OCI-LY1 (cell line): ENCODE results near the gene LILRA5.
"Not testable (repeated sequence)": the region's sequence is repeated elsewhere in the genome, so short reads cannot be mapped to it uniquely, and the experiment has no call there.

Source experiments
- H2AFZ ChIP-seq: fragments of 200-600 bp; sonication (generic), shearing (Covaris generic); 2 replicates; pipeline ENCODE4 v1.6.0; 2014; ENCODE audit warnings: antibody characterized with exemption, mild to moderate bottlenecking, low read length
- H3F3A ChIP-seq: fragments of 200-600 bp; sonication (generic), shearing (Covaris generic); 2 replicates; pipeline ENCODE4 v1.6.0; 2014; ENCODE audit warnings: mild to moderate bottlenecking, antibody characterized with exemption, low read length, moderate library complexity; ENCODE audit not compliant: insufficient read depth
- H3K27ac ChIP-seq: fragments of 200-600 bp; sonication (generic); 2 replicates; pipeline ENCODE4 v1.5.1; 2014; ENCODE audit warnings: low read length, mixed run types, mild to moderate bottlenecking, low read depth; ENCODE audit not compliant: poor library complexity, severe bottlenecking
- H3K27me3 ChIP-seq: fragments of 200-600 bp; sonication (generic); 2 replicates; pipeline ENCODE4 v1.6.0; 2014; ENCODE audit warnings: antibody characterized with exemption, mild to moderate bottlenecking, low read length, moderate library complexity; ENCODE audit not compliant: insufficient read depth
- H3K36me3 ChIP-seq: fragments of 200-600 bp; sonication (generic); 2 replicates; pipeline ENCODE4 v1.6.1; 2014; ENCODE audit warnings: mild to moderate bottlenecking, antibody characterized with exemption, low read length, moderate library complexity, mixed read lengths; ENCODE audit not compliant: insufficient read depth
- H3K4me1 ChIP-seq: fragments of 200-600 bp; sonication (generic); 2 replicates; pipeline ENCODE4 v1.5.1; 2014; ENCODE audit warnings: mild to moderate bottlenecking, low read length, moderate library complexity; ENCODE audit not compliant: insufficient read depth, severe bottlenecking
- H3K4me2 ChIP-seq: fragments of 200-600 bp; sonication (generic), shearing (Covaris generic); 2 replicates; pipeline ENCODE4 v1.6.1; 2014; ENCODE audit warnings: low read length
- H3K4me3 ChIP-seq: fragments of 200-600 bp; sonication (generic); 2 replicates; pipeline ENCODE4 v1.5.1; 2014; ENCODE audit warnings: low read length, low read depth, mild to moderate bottlenecking, mixed read lengths; ENCODE audit not compliant: poor library complexity, severe bottlenecking
- H3K79me2 ChIP-seq: fragments of 200-600 bp; shearing (Covaris generic); 2 replicates; pipeline ENCODE4 v1.6.1; 2016; ENCODE audit warnings: mixed run types, low read length, mixed read lengths; ENCODE audit not compliant: insufficient read depth
- H3K9ac ChIP-seq: fragments of 200-600 bp; sonication (generic), shearing (Covaris generic); 2 replicates; pipeline ENCODE4 v1.6.1; 2014; ENCODE audit warnings: mild to moderate bottlenecking, low read length, mixed read lengths
- H3K9me2 ChIP-seq: fragments of 200-600 bp; sonication (generic), shearing (Covaris generic); 2 replicates; pipeline ENCODE4 v1.6.1; 2014; ENCODE audit warnings: low read depth, mild to moderate bottlenecking, low read length, mixed read lengths
- H3K9me3 ChIP-seq: fragments of 200-600 bp; shearing (Covaris generic); 2 replicates; pipeline ENCODE4 v1.6.1; 2014; ENCODE audit warnings: low read length, mixed read lengths
- H4K20me1 ChIP-seq: fragments of 200-600 bp; sonication (generic), shearing (Covaris generic); 2 replicates; pipeline ENCODE4 v1.6.0; 2016; ENCODE audit warnings: mild to moderate bottlenecking, low read length; ENCODE audit not compliant: insufficient read depth
- EZH2 ChIP-seq: fragments of 200-600 bp; sonication (generic), shearing (Covaris generic); IDR thresholded peaks from 2 replicates; pipeline ENCODE4 v1.8.0; 2017; ENCODE audit warnings: borderline replicate concordance, mixed run types, mild to moderate bottlenecking, antibody characterized with exemption, low read length, moderate library complexity, mixed read lengths
- TF ChIP-seq, protein P1 (sequence below): fragments of 200-600 bp; sonication (generic), shearing (Covaris generic); IDR thresholded peaks from 2 replicates; pipeline ENCODE4 v1.5.1; 2017; ENCODE audit warnings: mild to moderate bottlenecking, antibody characterized with exemption, low read length, moderate library complexity, mixed read lengths

Gene LILRA5

DNA sequence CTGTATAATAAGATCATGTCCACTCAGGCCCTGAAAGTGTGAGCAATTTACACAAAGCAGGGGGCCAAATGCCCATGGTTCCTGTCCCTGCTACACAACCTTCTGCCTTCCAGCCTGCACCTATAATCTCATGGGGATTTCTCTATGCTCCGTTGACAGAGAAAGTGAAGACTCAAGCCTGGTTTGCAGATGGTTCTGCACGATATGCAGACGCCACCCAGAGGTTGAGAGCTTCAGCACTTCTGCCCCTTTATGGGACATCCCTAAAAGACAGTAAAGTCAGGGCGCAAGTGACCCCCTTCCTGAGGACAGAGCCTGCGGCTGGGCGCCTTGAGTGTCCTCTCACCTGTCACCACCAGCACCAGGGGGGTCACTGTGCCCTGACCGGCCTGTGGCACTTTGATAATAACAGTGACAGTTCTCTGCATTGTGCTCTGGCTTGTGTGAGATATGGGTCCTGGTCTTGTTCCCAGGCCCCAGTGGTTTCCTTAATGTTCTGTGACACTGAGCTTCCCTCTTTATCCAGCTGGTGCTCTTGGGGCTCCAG is 15.1 kb downstream of the LILRA5 start:
- Histone ChIP-seq H3K36me3 (no peaks in the 10 kb centered on the region), H3K79me2 (no peaks in the 10 kb centered on the region), H3F3A (no peaks in the 10 kb centered on the region), H3K27me3 (no peaks in the 10 kb centered on the region), H3K27ac (no peak overlapping the region), H2AFZ (no peak overlapping the region), H3K4me3 (no peak overlapping the region), H3K9ac (no peak overlapping the region), H3K4me1 (no peaks in the 10 kb centered on the region), H3K9me2 (no peaks in the 10 kb centered on the region), H3K9me3 (no peaks in the 10 kb centered on the region), H4K20me1 (no peaks in the 10 kb centered on the region), H3K4me2 (no peak overlapping the region)
- TF ChIP-seq, protein P1, sequence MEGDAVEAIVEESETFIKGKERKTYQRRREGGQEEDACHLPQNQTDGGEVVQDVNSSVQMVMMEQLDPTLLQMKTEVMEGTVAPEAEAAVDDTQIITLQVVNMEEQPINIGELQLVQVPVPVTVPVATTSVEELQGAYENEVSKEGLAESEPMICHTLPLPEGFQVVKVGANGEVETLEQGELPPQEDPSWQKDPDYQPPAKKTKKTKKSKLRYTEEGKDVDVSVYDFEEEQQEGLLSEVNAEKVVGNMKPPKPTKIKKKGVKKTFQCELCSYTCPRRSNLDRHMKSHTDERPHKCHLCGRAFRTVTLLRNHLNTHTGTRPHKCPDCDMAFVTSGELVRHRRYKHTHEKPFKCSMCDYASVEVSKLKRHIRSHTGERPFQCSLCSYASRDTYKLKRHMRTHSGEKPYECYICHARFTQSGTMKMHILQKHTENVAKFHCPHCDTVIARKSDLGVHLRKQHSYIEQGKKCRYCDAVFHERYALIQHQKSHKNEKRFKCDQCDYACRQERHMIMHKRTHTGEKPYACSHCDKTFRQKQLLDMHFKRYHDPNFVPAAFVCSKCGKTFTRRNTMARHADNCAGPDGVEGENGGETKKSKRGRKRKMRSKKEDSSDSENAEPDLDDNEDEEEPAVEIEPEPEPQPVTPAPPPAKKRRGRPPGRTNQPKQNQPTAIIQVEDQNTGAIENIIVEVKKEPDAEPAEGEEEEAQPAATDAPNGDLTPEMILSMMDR = peak; percentile 30; the same call in 1 of the 2 replicates
- no peak for TF ChIP-seq EZH2

DNA sequence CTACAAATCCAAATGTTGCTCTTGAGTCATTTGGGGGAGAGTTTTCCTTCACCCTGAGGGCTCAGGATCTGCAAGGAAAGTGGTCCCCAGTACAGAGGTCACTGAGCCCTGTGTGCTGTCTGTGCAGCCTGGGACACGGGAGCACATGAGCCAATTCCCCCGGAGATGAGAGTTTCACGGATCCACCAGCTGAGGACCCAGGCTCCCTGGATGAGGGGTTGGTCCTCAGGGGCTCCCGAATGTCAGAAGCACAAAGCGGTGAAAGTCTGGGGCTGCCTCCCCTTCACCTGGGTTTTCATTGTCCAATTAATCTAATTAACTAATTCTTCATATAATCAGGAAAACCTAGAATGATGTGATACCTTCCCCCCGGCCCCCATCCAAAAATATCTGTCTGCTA is 18.4 kb downstream of the LILRA5 start:
- TF ChIP-seq, protein P1 = no peak
- no peak for TF ChIP-seq EZH2
- Histone ChIP-seq H3K9me2 (no peaks in the 10 kb centered on the region), H2AFZ (no peak overlapping the region), H3K9ac (no peak overlapping the region), H3K27ac (no peak overlapping the region), H3K79me2 (no peaks in the 10 kb centered on the region), H3F3A (no peaks in the 10 kb centered on the region), H3K27me3 (no peaks in the 10 kb centered on the region), H3K9me3 (no peaks in the 10 kb centered on the region), H3K36me3 (no peaks in the 10 kb centered on the region), H3K4me3 (no peak overlapping the region), H3K4me1 (no peaks in the 10 kb centered on the region), H3K4me2 (no peak overlapping the region), H4K20me1 (no peaks in the 10 kb centered on the region)

DNA sequence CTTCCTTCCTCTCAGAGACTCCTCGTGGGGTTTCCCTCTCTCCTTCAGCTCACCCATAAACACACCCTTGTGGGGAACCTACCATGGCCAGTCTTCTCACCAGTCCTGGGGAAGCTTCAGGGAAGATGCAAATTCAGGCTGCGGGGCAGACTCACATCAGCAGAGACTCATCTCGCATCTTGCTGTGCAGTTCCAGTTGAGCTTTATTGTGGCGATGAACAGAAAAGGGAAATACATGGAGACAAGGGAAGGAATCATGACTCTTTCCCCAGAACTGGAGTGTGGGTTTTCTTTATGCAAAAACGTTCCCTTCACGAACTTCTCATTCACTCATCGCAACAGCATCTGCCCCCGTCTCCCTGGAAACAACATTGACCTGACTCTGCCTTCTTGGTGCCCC is 23.8 kb downstream of the LILRA5 start:
- H3K9me3 ChIP-seq, H3K4me1 ChIP-seq, H4K20me1 ChIP-seq, H3K27me3 ChIP-seq, H3K4me3 ChIP-seq, H3F3A ChIP-seq, H3K9me2 ChIP-seq, H3K27ac ChIP-seq, H3K4me2 ChIP-seq, H3K9ac ChIP-seq, H2AFZ ChIP-seq, H3K79me2 ChIP-seq, H3K36me3 ChIP-seq: not testable (repeated sequence)

DNA sequence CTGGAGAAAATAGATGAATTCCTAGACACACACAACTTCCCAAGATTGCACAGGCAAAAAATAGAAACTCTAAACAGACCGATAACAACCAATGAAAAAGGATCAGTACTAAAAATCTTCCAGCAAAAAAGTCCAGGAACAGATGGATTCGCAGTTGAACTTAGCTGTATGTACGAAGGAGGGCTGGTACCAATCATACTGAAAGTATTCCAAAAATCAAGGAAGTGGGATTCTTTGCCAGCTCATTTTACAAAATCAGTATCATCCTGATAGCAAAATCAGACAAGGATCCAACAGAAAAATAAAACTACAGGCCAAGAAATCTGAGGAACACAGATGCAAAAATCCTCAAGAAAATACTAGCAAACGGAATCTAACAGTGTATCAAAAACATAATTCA is 25.5 kb downstream of the LILRA5 start:
- Histone ChIP-seq H3K4me3 (no peak overlapping the region), H3K4me2 (no peak overlapping the region), H3K36me3 (no peaks in the 10 kb centered on the region), H3F3A (no peaks in the 10 kb centered on the region), H3K9me3 (no peaks in the 10 kb centered on the region), H2AFZ (no peak overlapping the region), H3K4me1 (no peaks in the 10 kb centered on the region), H3K27ac (no peak overlapping the region), H3K27me3 (no peaks in the 10 kb centered on the region; the same call in 1 of the 2 replicates), H3K9ac (no peak overlapping the region), H3K9me2 (no peaks in the 10 kb centered on the region), H3K79me2 (no peaks in the 10 kb centered on the region), H4K20me1 (no peaks in the 10 kb centered on the region)
- TF ChIP-seq, protein P1 = no peak
- no peak for TF ChIP-seq EZH2

DNA sequence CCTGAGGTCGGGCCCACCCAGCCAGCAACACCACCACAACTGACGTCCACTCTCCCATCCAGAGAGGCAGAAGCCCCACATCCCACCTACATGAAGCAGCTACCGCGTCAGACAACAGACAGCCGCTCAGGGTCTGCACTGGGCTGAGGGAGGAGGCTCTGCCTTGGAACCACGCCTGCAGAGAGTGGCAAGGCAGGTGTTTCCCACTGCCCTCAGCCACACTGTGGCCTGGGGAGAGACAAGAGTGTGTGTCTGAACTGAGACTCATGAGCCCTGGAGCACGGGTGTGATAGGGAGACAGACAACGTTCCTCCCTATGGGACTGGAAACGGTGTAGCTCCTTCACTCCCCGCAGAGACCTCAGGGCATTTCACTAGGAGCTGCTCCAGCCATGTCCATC is 26.7 kb downstream of the LILRA5 start:
- H3F3A ChIP-seq, H3K36me3 ChIP-seq, H3K4me2 ChIP-seq, H3K27me3 ChIP-seq, H3K4me1 ChIP-seq, H3K4me3 ChIP-seq, H3K9me2 ChIP-seq, H3K9ac ChIP-seq, H3K9me3 ChIP-seq, H4K20me1 ChIP-seq, H3K79me2 ChIP-seq, H3K27ac ChIP-seq, H2AFZ ChIP-seq: not testable (repeated sequence)
